Pancreas (tissue), 10 donors: ENCODE results near the gene IL1A. TPM values are rescaled to one million over a fixed set of nuclear protein-coding genes. Genes with fewer than 3 reads are reported as not detected.

ENCODE experiments used
- ATAC-seq, 4 donors: fragments of 200-7000 bp; cut with Tn5 transposase; one replicate each; pipeline versions ENCODE4 v1.8.0 to v1.9.1; 2020; ENCODE audit warnings: mild to moderate bottlenecking in 4 of 4, moderate library complexity in 4 of 4
- DNase-seq, 6 donors: peaks; one replicate each; pipeline ENCODE4 v3.0.0-alpha.2; 2020
- FAIRE-seq: peaks from 2 replicates; lab custom pipeline; 2012; peaks lifted over from hg19 to GRCh38; lab: Jason Lieb, UNC
- H3K27ac ChIP-seq, 4 donors: fragments of 200-600 bp; sonication (generic); 1 replicate in 3 of 4; 2 replicates in 1 of 4; pipeline versions ENCODE4 v1.5.0 to v1.8.0; 2020
- H3K27me3 ChIP-seq, 4 donors: fragments of 200-600 bp; one replicate each; pipeline ENCODE4 v1.8.0; 2021
- H3K36me3 ChIP-seq, 3 donors: fragments of 200-600 bp; sonication (generic) in 1 of 3; one replicate each; pipeline versions ENCODE4 v1.5.0 to v1.8.0; 2020 to 2021
- H3K4me1 ChIP-seq, 3 donors: fragments of 200-600 bp; one replicate each; pipeline ENCODE4 v1.8.0; 2021
- H3K4me3 ChIP-seq, 4 donors: fragments of 200-600 bp; sonication (generic) in 2 of 4; one replicate each; pipeline versions ENCODE4 v1.5.0 to v1.8.0; 2020 to 2021
- H3K9me3 ChIP-seq, 4 donors: fragments of 200-600 bp; one replicate each; pipeline ENCODE4 v1.8.0; 2021
- CTCF ChIP-seq, 4 donors: fragments of 200-600 bp; sonication (generic) in 3 of 4; IDR thresholded peaks; one replicate each; pipeline versions ENCODE4 v1.5.0 to v1.8.0; 2021; ENCODE audit warnings: antibody characterized with exemption in 4 of 4
- WGBS, 2 donors: extraction: QIAGEN DNeasy Blood & Tissue Kit; methylation state at CpG; one replicate each; pipeline ENCODE4 v1.1.7; 2013; 5-methylcytosine and 5-hydroxymethylcytosine counted together
- intact Hi-C, 3 donors: fragments of 100-400 bp; cut with DNase I; formaldehyde crosslinking; loops; one replicate each; pipeline versions ENCODE4 v1.11.1 to v1.14.2; 2022
- polyA plus RNA-seq, 2 donors: library from polyadenylated mRNA; stranded (reverse); fragments of 200-250 nt; gene quantifications; one replicate each; pipeline ENCODE4 v1.2.3, GENCODE V29; 2013
- total RNA-seq, 6 donors: library from RNA; stranded (reverse); fragmentation: NEBNext Ultra II Directional in 4 of 6; extraction: Animal tissue kit (Norgen Biotek cat#: 25700) in 4 of 6; gene quantifications; one replicate each; pipeline versions ENCODE4 v1.2.1 to v1.2.4, GENCODE V29; 2021 to 2023
- donor health status: healthy with polysubstance abuse.
- donor health status: DM: no; HTN: no; CAD: no; lungs with moderate emphysema.
- donor health status: DM: no; HTN: no; CAD: no.
- donor health status: control.
- donor health status: control.
- donor health status: Bipolar disorder and iron deficiency.
- donor health status: DM: yes; HTN: yes; CAD: no.
- donor health status: DM: no; HTN: no; CAD: no.
- donor health status: DM: no; HTN: no; CAD: no.
- donor health status: DM: yes; HTN: yes; CAD: no.

IL1A gene
- total and polyA plus RNA-seq, 8 donors, result 0.05 to 0.18 (median 0.09) TPM; not detected in 4

DNA sequence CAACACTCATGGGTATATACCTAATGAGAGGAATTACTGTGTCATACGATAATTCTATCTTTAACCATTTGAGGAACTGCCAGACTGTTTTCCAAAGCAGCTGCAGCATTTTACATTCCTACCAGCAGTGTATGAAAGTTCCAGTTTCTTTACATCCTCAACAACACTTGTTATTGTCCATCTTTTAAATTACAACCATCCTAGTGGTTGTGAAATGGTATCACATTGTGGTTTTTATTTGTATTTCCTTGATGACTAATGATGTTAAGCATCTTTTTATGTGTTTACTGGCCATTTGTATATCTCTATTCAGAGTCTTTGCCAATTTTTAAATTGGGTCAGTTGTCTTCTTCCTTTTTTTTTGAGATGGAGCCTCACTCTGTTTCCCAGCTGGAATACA, 15.9 kb downstream of the IL1A start:
- DNase-seq (no peak), ATAC-seq (no peak), FAIRE-seq (no peak)
- intact Hi-C loops, result no loop called here
- Histone ChIP-seq H3K4me3 (no peak overlapping the region), H3K36me3 (no peaks in the 10 kb centered on the region), H3K4me1 (peaks cover 3 to 7% (median 3%) of the 10 kb centered on the region in 3 donors), H3K27ac (no peak overlapping the region), H3K27me3 (no peaks in the 10 kb centered on the region), H3K9me3 (no peaks in the 10 kb centered on the region)
- TF ChIP-seq CTCF (IDR thresholded peaks at IDR 0.05), result no peak
- 50 to 54% methylated on average over 1 of the region's 1 CpG for WGBS, 2 donors

DNA sequence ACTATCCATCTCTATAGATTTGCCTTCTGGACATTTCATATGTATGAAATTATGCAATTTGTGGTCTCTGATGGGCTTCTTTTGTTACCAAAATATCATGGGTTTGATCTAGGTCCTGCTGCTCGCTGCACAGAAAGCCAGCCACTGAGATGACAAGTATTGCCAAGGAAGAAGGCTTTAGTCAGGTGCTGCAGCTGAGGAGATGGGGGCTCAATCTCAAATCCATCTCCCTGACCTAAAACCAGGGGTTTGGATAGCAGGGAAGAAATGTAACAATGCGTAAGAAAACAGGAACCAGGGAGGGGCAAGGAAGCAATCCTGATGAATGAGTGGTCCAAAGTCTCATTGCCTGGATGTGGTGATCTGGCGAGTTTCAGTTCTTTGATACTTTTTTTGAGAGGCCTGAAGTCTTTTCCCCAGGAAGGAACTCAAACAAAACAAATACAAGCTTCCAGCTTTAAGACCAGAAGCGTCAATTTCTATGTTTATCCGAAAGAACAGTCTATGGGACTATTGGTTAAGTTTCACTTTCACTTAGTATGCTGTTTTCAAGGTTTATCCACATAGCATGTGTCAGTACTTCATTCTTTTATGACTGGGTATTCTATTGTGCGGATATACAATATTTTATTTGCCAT, 16.5 kb downstream of the IL1A start:
- ATAC-seq, result no peak
- Histone ChIP-seq H3K9me3 (no peaks in the 10 kb centered on the region), H3K4me3 (no peak overlapping the region), H3K4me1 (peaks cover 3 to 7% (median 3%) of the 10 kb centered on the region in 3 donors), H3K27ac (no peak overlapping the region), H3K36me3 (no peaks in the 10 kb centered on the region), H3K27me3 (no peaks in the 10 kb centered on the region)
- 78% methylated on average over 6 of the region's 6 CpGs for WGBS, 2 donors
- no peak for FAIRE-seq
- DNase-seq, result no peak
- TF ChIP-seq CTCF (IDR thresholded peaks at IDR 0.05), result no peak
- intact Hi-C loops, result no loop called here

DNA sequence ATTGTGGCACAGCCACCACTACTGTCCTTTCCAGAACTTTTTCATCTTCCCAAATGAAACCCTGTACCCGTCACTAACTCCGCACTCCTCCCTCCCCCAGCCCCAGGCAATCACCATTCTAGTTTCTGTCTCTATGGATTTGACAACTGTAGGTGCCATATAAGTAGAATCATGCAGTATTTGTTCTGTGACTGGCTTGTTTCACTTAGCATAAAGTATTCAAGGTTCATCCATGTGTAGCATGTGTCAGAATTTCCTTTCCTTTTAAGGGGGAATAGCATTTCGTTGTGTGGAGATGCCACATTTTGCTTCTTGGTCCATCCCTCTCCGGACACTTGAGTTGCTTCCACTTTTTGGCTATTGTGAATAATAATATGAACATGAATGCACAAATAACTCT, 19.0 kb downstream of the IL1A start:
- no peak for TF ChIP-seq CTCF (IDR thresholded peaks at IDR 0.05)
- no peak for FAIRE-seq
- Histone ChIP-seq H3K27ac (no peak overlapping the region), H3K4me3 (peak overlapping the region in 2 of 4 donors; percentile 66 to 82), H3K4me1 (peaks cover 3 to 7% (median 3%) of the 10 kb centered on the region in 3 donors), H3K36me3 (no peaks in the 10 kb centered on the region), H3K27me3 (no peaks in the 10 kb centered on the region), H3K9me3 (no peaks in the 10 kb centered on the region)
- no peak for DNase-seq
- intact Hi-C loops, result no loop called here
- 70 to 76% methylated on average over 4 of the region's 4 CpGs for WGBS, 2 donors
- ATAC-seq, result no peak

DNA sequence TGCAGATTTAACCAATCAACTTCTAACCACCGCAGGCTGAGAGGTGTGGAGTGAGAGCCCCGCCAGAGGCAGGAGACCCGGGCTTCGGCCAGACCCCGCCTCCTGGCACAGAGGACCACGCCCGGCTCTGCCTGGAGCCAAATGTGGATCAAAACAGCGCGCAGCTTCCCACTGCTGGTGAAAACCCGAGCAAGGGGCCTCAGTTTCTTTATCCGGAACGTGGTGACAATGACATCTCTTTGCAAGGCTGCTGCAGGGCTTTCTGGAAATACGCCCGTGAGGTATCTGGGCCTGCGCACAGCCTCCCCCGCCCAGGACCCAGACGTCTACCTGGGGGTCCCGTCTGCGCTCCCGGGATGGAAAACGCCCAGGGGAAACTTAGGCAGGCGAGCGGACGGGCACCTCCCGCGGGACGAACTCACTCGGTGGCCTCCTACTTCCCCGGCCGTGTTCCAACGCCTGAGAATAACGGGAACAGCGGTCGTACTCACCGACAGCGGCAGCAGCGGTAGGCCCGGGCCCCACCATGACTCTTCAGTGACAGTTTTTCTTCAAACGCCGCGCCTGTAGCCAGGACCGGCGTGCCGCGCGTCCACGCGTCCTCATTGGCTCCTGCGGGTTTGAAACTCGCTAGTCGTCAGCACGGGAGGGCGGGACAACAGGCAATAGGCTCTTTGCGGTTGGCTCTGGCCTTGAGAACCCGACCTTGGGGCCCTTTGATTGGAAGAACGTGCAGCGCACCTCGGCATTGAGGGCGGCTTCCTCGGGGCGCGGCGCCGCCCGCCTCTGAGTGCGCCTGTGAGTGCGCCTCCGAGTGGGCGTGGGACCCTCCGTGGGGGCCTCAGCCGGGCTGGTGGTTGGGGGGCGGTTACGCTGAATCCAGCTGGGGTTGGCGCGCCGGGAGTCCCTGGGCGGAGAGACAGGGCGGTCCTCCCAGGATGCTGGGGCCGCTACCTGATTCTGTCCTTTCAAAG, 19.9 kb downstream of the IL1A start, which contains the start of gene CKAP2L:
CKAP2L (minus strand) TSS at position 539 of the 974 bp plus-strand sequence; CDS start at position 528, 11 bp downstream.
- no peaks in the 10 kb centered on the region for H3K36me3 ChIP-seq
- DNase-seq (peak; percentile 91 to 97 (median 93)), FAIRE-seq (peak; percentile 32), ATAC-seq (peak; percentile 100)
- H3K9me3 ChIP-seq, result no peaks in the 10 kb centered on the region
- TF ChIP-seq CTCF (IDR thresholded peaks at IDR 0.05), result no peak
- no peak within 1 kb of the TSS for H3K27ac ChIP-seq
- H3K4me3 ChIP-seq, result peak within 1 kb of the TSS; percentile 59 to 82 (median 68)
- intact Hi-C loops, result no loop called here
- peaks cover 3 to 7% (median 3%) of the 10 kb centered on the region in 3 donors for H3K4me1 ChIP-seq
- no peaks in the 10 kb centered on the region for H3K27me3 ChIP-seq
- 0% methylated on average over 76 to 79 of the region's 79 CpGs for WGBS, 2 donors
